Measurements from ENCODE around the gene ATXN7.

- TF ChIP-seq CTCF (IDR thresholded peaks at IDR 0.05) (no peak), POLR2A (IDR thresholded peaks at IDR 0.05) (no peak)
Observed at GRCh38 chr3:64003589-64003988, 139.9 kb downstream of the ATXN7 start.
